IPS-15b (cell line): ENCODE data around the gene AEN.
"Not testable (repeated sequence)": the region's sequence is repeated elsewhere in the genome, so short reads cannot be mapped to it uniquely, and the experiment has no call there.

Source experiments
- H3K27me3 ChIP-seq: one replicate; pipeline ENCODE4 v1.6.1; 2013; ENCODE audit warnings: low read length; ENCODE audit not compliant: control insufficient read depth, insufficient read depth
- H3K36me3 ChIP-seq: one replicate; pipeline ENCODE4 v1.6.1; 2013; ENCODE audit warnings: low read length; ENCODE audit not compliant: control insufficient read depth, insufficient read depth
- H3K4me1 ChIP-seq: one replicate; pipeline ENCODE4 v1.6.1; 2013; ENCODE audit warnings: mild to moderate bottlenecking, low read length; ENCODE audit not compliant: control insufficient read depth, insufficient read depth
- H3K4me3 ChIP-seq: one replicate; pipeline ENCODE4 v1.5.1; 2013; ENCODE audit warnings: low read depth, low read length
- H3K9ac ChIP-seq: one replicate; pipeline ENCODE4 v1.6.1; 2013; ENCODE audit warnings: low read depth, mild to moderate bottlenecking, low read length
- H3K9me3 ChIP-seq: one replicate; pipeline ENCODE4 v1.6.1; 2013; ENCODE audit warnings: mild to moderate bottlenecking, low read length; ENCODE audit not compliant: control insufficient read depth, insufficient read depth

AEN gene

GRCh38 chr15:88627463-88627862, 6.3 kb downstream of the AEN start:
- no peaks in the 10 kb centered on the region for H3K27me3 ChIP-seq
- no peak overlapping the region for H3K4me3 ChIP-seq
- H3K9ac ChIP-seq, result no peak overlapping the region
- H3K36me3 ChIP-seq, result peaks cover 74% of the 10 kb centered on the region
- peaks cover 30% of the 10 kb centered on the region for H3K4me1 ChIP-seq
- H3K9me3 ChIP-seq, result no peaks in the 10 kb centered on the region

GRCh38 chr15:88628018-88628654, 7.0 kb downstream of the AEN start:
- H3K4me1 ChIP-seq, result peaks cover 28% of the 10 kb centered on the region
- H3K36me3 ChIP-seq, result peaks cover 77% of the 10 kb centered on the region
- no peaks in the 10 kb centered on the region for H3K9me3 ChIP-seq
- H3K27me3 ChIP-seq, result no peaks in the 10 kb centered on the region
- H3K4me3 ChIP-seq, result no peak overlapping the region
- H3K9ac ChIP-seq, result no peak overlapping the region

GRCh38 chr15:88629071-88629470, 7.9 kb downstream of the AEN start:
- Histone ChIP-seq H3K4me1 (peaks cover 22% of the 10 kb centered on the region), H3K36me3 (peaks cover 70% of the 10 kb centered on the region), H3K9ac (no peak overlapping the region), H3K9me3 (no peaks in the 10 kb centered on the region), H3K27me3 (no peaks in the 10 kb centered on the region), H3K4me3 (no peak overlapping the region)

DNA sequence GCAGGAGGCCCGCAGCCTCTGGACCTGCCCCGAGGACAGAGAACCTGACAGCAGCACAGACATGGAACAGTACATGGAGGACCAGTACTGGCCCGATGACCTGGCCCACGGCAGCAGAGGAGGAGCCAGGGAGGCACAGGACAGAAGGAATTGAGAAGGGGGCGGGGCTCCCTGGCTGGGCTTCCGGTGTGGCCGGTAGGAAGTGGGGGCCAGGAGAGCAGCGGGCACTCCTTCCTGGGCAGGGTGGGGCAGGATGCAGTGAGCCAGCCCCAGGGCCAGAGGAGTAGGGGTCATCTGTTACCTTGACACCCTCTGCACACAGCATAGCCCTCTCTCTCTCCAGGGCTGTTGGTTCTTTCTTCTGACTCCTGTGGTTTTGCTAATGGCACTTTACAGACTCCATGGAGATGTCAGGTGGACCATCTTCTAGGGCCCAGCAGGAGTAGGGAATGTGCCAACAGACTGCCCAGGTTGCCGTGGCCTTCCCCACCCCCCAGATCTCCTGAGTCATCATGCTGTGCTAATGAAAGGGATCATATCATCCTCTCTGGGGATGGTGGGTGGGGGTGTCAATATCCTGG, 9.1 kb downstream of the AEN start:
- Histone ChIP-seq H3K36me3 (peaks cover 68% of the 10 kb centered on the region), H3K27me3 (no peaks in the 10 kb centered on the region), H3K4me3 (no peak overlapping the region), H3K9ac (no peak overlapping the region), H3K9me3 (no peaks in the 10 kb centered on the region), H3K4me1 (peaks cover 14% of the 10 kb centered on the region)

DNA sequence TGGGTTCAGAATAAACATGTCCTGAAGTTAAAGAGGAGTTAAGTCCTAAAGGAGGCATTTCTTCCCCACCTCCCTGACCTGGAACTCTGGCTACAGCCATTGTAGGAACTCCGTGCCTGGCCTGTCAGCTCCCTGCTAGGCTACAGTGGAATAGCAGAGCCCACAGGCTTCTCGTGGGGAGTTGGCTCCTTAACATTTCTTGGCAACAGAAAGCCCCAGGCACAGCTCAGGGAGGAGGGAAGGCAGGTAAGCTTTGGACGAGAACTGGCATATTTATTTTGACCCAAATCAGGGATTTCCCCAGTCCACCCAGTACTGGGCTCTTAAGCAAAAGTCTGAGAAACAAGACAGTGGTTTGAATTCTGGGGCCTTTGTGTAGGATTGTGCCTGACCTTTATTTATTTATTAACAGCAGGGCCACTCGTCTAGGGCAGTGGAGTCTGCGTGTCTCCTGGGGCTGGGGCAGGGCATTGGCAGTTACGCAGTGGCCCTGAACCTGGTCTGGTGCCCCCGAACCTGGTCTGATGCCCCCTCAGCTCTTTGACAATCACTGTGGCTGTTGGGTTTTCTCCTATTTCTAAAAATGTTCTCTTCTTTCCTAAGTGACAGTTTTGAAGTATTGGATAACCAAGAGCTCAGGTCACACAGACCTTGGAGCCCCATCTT, 9.8 kb downstream of the AEN start:
- H3K36me3 ChIP-seq, result peaks cover 66% of the 10 kb centered on the region
- peaks cover 20% of the 10 kb centered on the region for H3K4me1 ChIP-seq
- H3K27me3 ChIP-seq, result no peaks in the 10 kb centered on the region
- H3K9me3 ChIP-seq, result no peaks in the 10 kb centered on the region
- H3K9ac ChIP-seq, result no peak overlapping the region
- no peak overlapping the region for H3K4me3 ChIP-seq

DNA sequence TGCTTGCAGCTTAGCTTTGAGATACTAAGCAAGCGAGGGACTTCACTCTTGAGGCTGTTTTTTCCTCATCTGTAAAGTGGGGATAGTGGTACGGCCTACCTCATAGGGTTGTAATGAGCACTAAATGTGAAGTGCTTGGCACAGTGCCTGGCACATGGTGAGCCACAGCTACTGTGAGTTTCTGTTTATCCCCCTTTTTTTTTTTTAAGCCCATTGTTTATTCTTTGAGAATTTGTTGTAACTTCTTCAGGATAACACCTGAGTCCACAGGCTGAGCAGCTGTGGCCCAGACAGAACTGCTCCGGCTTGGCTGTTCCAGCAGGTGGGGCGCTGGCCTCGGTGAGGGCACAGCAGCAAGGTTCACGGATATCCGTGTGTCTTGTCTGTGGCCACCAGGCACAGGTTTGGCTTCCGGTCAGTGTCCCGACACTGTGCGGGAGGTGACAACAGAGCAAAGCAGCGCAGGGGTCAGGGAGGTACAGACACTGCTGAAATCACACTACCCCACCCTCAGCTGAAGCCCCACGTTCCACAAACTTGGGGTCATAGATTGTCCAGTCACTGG, 10.4 kb downstream of the AEN start:
- Histone ChIP-seq H3K4me3 (no peak overlapping the region), H3K4me1 (peaks cover 24% of the 10 kb centered on the region), H3K9me3 (no peaks in the 10 kb centered on the region), H3K36me3 (peaks cover 60% of the 10 kb centered on the region), H3K9ac (no peak overlapping the region), H3K27me3 (no peaks in the 10 kb centered on the region)

DNA sequence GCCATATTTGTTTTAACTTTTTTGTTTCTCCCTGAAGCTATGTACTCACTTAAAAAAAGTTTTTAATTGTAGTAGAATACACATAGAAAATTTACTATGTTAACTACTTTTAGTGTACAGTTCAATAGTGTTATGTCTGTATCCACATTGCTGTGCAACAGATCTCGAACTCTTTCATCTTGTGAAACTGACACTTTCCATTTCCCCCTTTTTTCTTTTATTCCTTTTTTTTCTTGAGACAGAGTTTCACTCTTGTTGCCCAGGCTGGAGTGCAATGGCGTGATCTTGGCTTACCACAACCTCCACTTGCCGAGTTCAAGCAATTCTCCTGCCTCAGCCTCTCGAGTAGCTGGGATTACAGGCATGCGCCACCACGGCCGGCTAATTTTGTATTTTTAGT, 11.7 kb downstream of the AEN start:
- Histone ChIP-seq H3K4me1 (peaks cover 13% of the 10 kb centered on the region), H3K36me3 (peaks cover 48% of the 10 kb centered on the region)
- not testable (repeated sequence) for H3K27me3 ChIP-seq, H3K9me3 ChIP-seq, H3K9ac ChIP-seq, H3K4me3 ChIP-seq

GRCh38 chr15:88634449-88634848, 13.3 kb downstream of the AEN start:
- Histone ChIP-seq H3K4me1 (peaks cover 20% of the 10 kb centered on the region), H3K27me3 (no peaks in the 10 kb centered on the region), H3K4me3 (no peak overlapping the region), H3K9ac (no peak overlapping the region), H3K36me3 (peaks cover 31% of the 10 kb centered on the region), H3K9me3 (no peaks in the 10 kb centered on the region)

- Histone ChIP-seq H3K4me1 (peaks cover 20% of the 10 kb centered on the region), H3K9me3 (no peaks in the 10 kb centered on the region), H3K9ac (no peak overlapping the region), H3K27me3 (no peaks in the 10 kb centered on the region), H3K4me3 (no peak overlapping the region), H3K36me3 (peaks cover 22% of the 10 kb centered on the region)
Observed at GRCh38 chr15:88635318-88635717, 14.2 kb downstream of the AEN start.

GRCh38 chr15:88636050-88636449, 14.9 kb downstream of the AEN start:
- Histone ChIP-seq H3K27me3 (no peaks in the 10 kb centered on the region), H3K9me3 (no peaks in the 10 kb centered on the region), H3K36me3 (peaks cover 15% of the 10 kb centered on the region), H3K4me1 (peaks cover 20% of the 10 kb centered on the region), H3K9ac (no peak overlapping the region), H3K4me3 (no peak overlapping the region)

- Histone ChIP-seq H3K9me3 (no peaks in the 10 kb centered on the region), H3K9ac (no peak overlapping the region), H3K4me3 (no peak overlapping the region), H3K27me3 (no peaks in the 10 kb centered on the region), H3K4me1 (peaks cover 20% of the 10 kb centered on the region), H3K36me3 (peaks cover 10% of the 10 kb centered on the region)
Observed at GRCh38 chr15:88636654-88637053, 15.5 kb downstream of the AEN start.

GRCh38 chr15:88637436-88637835, 16.3 kb downstream of the AEN start:
- Histone ChIP-seq H3K9me3 (no peaks in the 10 kb centered on the region), H3K4me3 (no peak overlapping the region), H3K36me3 (peaks cover 4% of the 10 kb centered on the region), H3K4me1 (peaks cover 20% of the 10 kb centered on the region), H3K27me3 (no peaks in the 10 kb centered on the region), H3K9ac (no peak overlapping the region)
